HEK293T (cell line): ENCODE results near the gene PRKAG2.

Experiments
- CTCF ChIA-PET: fragments of 350-600 bp; formaldehyde crosslinking; extraction: SDS; loops from one replicate; lab custom pipeline; 2021; ENCODE audit warnings: antibody characterized with exemption, inconsistent platforms; lab: Yijun Ruan, JAX
- POLR2A ChIA-PET: fragments of 350-600 bp; formaldehyde crosslinking; extraction: SDS; loops from one replicate; lab custom pipeline; 2020; ENCODE audit warnings: antibody characterized with exemption, inconsistent platforms; lab: Yijun Ruan, JAX
- DNase-seq: peaks from one replicate; pipeline ENCODE4 v3.0.0; 2012; ENCODE audit warnings: mixed read lengths; ENCODE audit errors: extremely low spot score
- ARNT ChIP-seq: fragments of 450-650 bp; IDR thresholded peaks from 2 replicates; pipeline ENCODE4 v1.6.1; 2017; ENCODE audit warnings: mild to moderate bottlenecking
- BHLHE40 ChIP-seq: fragments of 450-650 bp; IDR thresholded peaks from 2 replicates; pipeline ENCODE4 v1.6.1; 2016; ENCODE audit warnings: mild to moderate bottlenecking, moderate library complexity, borderline replicate concordance
- CTBP1 ChIP-seq: fragments of 450-650 bp; IDR thresholded peaks from 2 replicates; pipeline ENCODE4 v1.6.1; 2016; ENCODE audit warnings: borderline replicate concordance
- ELF4 ChIP-seq: fragments of 450-650 bp; IDR thresholded peaks from 2 replicates; pipeline ENCODE4 v1.6.1; 2017; ENCODE audit warnings: antibody characterized with exemption
- FOXA1 ChIP-seq: fragments of 450-650 bp; IDR thresholded peaks from 2 replicates; pipeline ENCODE4 v1.6.1; 2016; ENCODE audit warnings: mild to moderate bottlenecking
- FOXK2 ChIP-seq: fragments of 450-650 bp; IDR thresholded peaks from 2 replicates; pipeline ENCODE4 v1.6.1; 2016; ENCODE audit warnings: mild to moderate bottlenecking
- FOXM1 ChIP-seq: fragments of 450-650 bp; IDR thresholded peaks from 2 replicates; pipeline ENCODE4 v1.6.1; 2017; ENCODE audit warnings: mild to moderate bottlenecking, borderline replicate concordance
- HDGF ChIP-seq: fragments of 450-650 bp; IDR thresholded peaks from 2 replicates; pipeline ENCODE4 v1.6.1; 2017; ENCODE audit warnings: antibody characterized with exemption, borderline replicate concordance
- L3MBTL2 ChIP-seq: fragments of 450-650 bp; conservative IDR thresholded peaks from 2 replicates; pipeline ENCODE4 v1.6.1; 2016; ENCODE audit warnings: mild to moderate bottlenecking
- LEF1 ChIP-seq: fragments of 450-650 bp; IDR thresholded peaks from 2 replicates; pipeline ENCODE4 v1.6.1; 2017; ENCODE audit warnings: mild to moderate bottlenecking, borderline replicate concordance
- NFRKB ChIP-seq: fragments of 450-650 bp; IDR thresholded peaks from 2 replicates; pipeline ENCODE4 v1.6.1; 2016; ENCODE audit warnings: mild to moderate bottlenecking, moderate library complexity
- PKNOX1 ChIP-seq: fragments of 450-650 bp; IDR thresholded peaks from 2 replicates; pipeline ENCODE4 v1.6.1; 2016
- SP1 ChIP-seq: fragments of 450-650 bp; IDR thresholded peaks from 2 replicates; pipeline ENCODE4 v1.6.1; 2017
- SUZ12 ChIP-seq: fragments of 450-650 bp; IDR thresholded peaks from 2 replicates; pipeline ENCODE4 v1.6.1; 2016; ENCODE audit warnings: mild to moderate bottlenecking
- TARDBP ChIP-seq: fragments of 450-650 bp; IDR thresholded peaks from 2 replicates; pipeline ENCODE4 v1.6.1; 2016
- ZNF384 ChIP-seq: fragments of 450-650 bp; IDR thresholded peaks from 2 replicates; pipeline ENCODE4 v1.6.1; 2016

PRKAG2 gene

GRCh38 chr7:151825721-151826120 is 51.2 kb downstream of the PRKAG2 start:
- no peak for DNase-seq
- no peak for TF ChIP-seq FOXM1
- no peak for TF ChIP-seq ELF4
- no peak for TF ChIP-seq NFRKB
- TF ChIP-seq PKNOX1: no peak
- TF ChIP-seq L3MBTL2: no peak
- TF ChIP-seq FOXK2: no peak
- TF ChIP-seq ARNT: no peak
- no peak for TF ChIP-seq TARDBP
- no peak for TF ChIP-seq FOXA1
- no peak for TF ChIP-seq BHLHE40
- TF ChIP-seq LEF1: no peak
- TF ChIP-seq HDGF: no peak
- TF ChIP-seq SP1: no peak
- TF ChIP-seq SUZ12: no peak
- no peak for TF ChIP-seq CTBP1
- CTCF ChIA-PET: interaction anchor here (0.7 kb wide), 1 partner anchor 33 kb away, joined by 3 read pairs; no protein-coding TSS in a partner anchor
- POLR2A ChIA-PET: no interaction called here

DNA sequence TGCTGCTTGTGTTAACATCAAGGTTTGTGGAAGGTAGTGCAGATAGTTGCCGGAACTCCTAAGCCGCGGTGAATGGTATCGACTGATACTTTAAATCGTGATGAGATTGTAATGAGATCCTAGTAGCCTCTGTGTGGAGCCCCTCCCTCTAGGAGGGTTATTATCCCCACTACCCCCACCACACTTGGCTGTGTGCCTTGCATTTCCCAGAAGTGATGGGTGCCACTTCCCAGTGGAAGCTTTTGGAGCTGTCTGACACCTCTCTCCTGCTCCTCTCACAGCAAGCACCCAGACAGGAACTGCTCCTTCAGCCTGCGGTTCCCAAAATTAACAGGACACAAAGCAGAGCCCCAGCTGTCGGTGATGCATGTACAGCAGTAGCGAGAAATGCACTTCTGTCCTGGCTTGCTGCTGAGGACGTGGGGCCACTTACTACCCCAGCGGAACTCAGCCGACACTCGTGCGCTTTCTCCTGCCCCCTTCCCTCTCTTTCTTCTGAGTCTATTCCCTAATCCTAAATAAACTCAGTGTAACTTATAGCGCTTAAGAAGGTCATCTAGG is 52.5 kb downstream of the PRKAG2 start:
- peak; percentile 70; the same call in 1 of the 2 replicates for TF ChIP-seq HDGF
- no peak for TF ChIP-seq CTBP1
- DNase-seq: no peak
- POLR2A ChIA-PET: no interaction called here
- CTCF ChIA-PET: interaction anchor here (1.1 kb wide), 1 partner anchor 42 kb away, joined by 5 read pairs; no protein-coding TSS in a partner anchor

GRCh38 chr7:151823566-151824372 is 53.1 kb downstream of the PRKAG2 start:
- POLR2A ChIA-PET: no interaction called here

GRCh38 chr7:151822541-151823181 is 54.3 kb downstream of the PRKAG2 start:
- no peak for DNase-seq
- POLR2A ChIA-PET: no interaction called here
- TF ChIP-seq NFRKB (no peak), LEF1 (no peak), FOXA1 (no peak), TARDBP (no peak), FOXK2 (no peak)
- CTCF ChIA-PET: interaction anchor here (1.3 kb wide), 1 partner anchor 24 kb away, joined by 3 read pairs; no protein-coding TSS in a partner anchor

More at GRCh38 chr7:151823566-151824372, 53.1 kb downstream of the PRKAG2 start:
- CTCF ChIA-PET: interaction anchor here (1.1 to 1.3 kb wide), 2 partner anchors 23 to 41 kb away, joined by 3 to 5 read pairs; no protein-coding TSS in a partner anchor
- DNase-seq: no peak
- TF ChIP-seq HDGF (no peak), TARDBP (no peak), CTBP1 (no peak), L3MBTL2 (no peak), ELF4 (no peak), SP1 (no peak), PKNOX1 (no peak), ZNF384 (no peak), NFRKB (no peak)

- ChIA-PET POLR2A (no interaction called here), CTCF (interaction anchor here (0.6 kb wide), 1 partner anchor 9 kb away, joined by 3 read pairs; no protein-coding TSS in a partner anchor)
- TF ChIP-seq PKNOX1 (no peak), ARNT (no peak)
- no peak for DNase-seq
Observed at GRCh38 chr7:151821806-151822540, 54.9 kb downstream of the PRKAG2 start.

DNA sequence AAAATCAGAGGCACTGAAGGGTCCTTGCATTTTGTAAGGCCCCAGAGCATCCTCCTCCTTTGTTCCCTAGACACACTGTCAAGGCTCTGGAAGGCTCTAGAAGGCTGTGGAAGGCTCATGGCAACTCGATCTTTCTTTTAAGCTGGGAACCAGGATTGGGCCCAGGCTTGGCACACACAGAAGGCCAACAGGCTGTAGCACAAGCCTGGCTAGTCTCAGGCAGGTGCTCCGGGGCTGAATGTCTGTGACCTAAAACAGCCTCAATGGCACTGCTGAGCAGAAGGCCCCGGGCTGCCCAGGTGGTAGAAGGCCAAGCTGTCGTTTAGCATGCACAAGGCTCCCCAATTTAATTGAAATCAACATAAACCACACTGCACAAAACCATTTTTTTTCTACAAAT is 55.7 kb downstream of the PRKAG2 start:
- TF ChIP-seq LEF1: no peak
- no peak for TF ChIP-seq L3MBTL2
- ChIA-PET CTCF (interaction anchor here (0.6 kb wide), 1 partner anchor 10 kb away, joined by 3 read pairs; no protein-coding TSS in a partner anchor), POLR2A (no interaction called here)
- no peak for DNase-seq
